ENCODE measurements around the gene TTBK1.

TTBK1 gene

DNA sequence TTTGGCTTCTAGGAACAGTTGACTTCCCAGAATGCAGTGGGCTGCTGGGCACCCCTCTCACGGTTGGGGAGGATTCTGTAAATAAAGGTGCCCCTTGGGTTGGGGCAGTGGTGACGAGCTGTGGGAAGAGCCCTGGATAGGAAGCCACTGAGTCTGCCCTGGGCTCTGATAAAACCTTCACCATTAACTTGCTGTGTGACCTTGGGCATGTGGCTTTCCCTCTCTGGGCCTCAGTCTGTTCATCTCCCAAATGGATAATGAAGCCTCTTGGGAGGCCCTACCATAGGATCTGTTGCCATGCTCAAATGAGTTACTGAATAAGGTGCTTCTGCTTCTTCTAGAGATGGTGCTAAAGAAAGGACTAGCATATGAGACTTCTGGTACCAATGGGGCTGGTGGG is 61.6 kb downstream of the TTBK1 start:
- no peak for DNase-seq (ENCODE audit: low read depth in 2 of 2)

- no peak for DNase-seq (ENCODE audit: low read depth in 2 of 2)
Measured at GRCh38 chr6:43306086-43306485, 62.8 kb downstream of the TTBK1 start.

- no peak for DNase-seq (ENCODE audit: low read depth in 2 of 2)
Measured at GRCh38 chr6:43307451-43308100, 64.3 kb downstream of the TTBK1 start.

GRCh38 chr6:43308101-43308989 is 65.1 kb downstream of the TTBK1 start, which contains the start of gene CRIP3:
TSS of gene CRIP3 (minus strand) at chr6:43308826. CDS start at chr6:43308792, 34 bp downstream.
- peak; percentile 14 to 21 for DNase-seq (ENCODE audit: low read depth in 2 of 2)

GRCh38 chr6:43308990-43309477 is 65.8 kb downstream of the TTBK1 start:
- DNase-seq (ENCODE audit: low read depth in 2 of 2), result no peak

GRCh38 chr6:43310134-43310533 is 66.9 kb downstream of the TTBK1 start:
- DNase-seq (ENCODE audit: low read depth in 2 of 2), result no peak

GRCh38 chr6:43310624-43311023 is 67.3 kb downstream of the TTBK1 start:
- DNase-seq (ENCODE audit: low read depth in 2 of 2), result no peak

GRCh38 chr6:43311666-43312065 is 68.4 kb downstream of the TTBK1 start:
- DNase-seq (ENCODE audit: low read depth in 2 of 2), result no peak

- DNase-seq (ENCODE audit: low read depth in 2 of 2), result no peak
Measured at GRCh38 chr6:43313813-43314212, 70.5 kb downstream of the TTBK1 start.

- DNase-seq (ENCODE audit: low read depth in 2 of 2), result no peak
Measured at GRCh38 chr6:43318011-43318410, 74.7 kb downstream of the TTBK1 start.

- no peak for DNase-seq (ENCODE audit: low read depth in 2 of 2)
Measured at GRCh38 chr6:43325876-43326275, 82.6 kb downstream of the TTBK1 start.

DNA sequence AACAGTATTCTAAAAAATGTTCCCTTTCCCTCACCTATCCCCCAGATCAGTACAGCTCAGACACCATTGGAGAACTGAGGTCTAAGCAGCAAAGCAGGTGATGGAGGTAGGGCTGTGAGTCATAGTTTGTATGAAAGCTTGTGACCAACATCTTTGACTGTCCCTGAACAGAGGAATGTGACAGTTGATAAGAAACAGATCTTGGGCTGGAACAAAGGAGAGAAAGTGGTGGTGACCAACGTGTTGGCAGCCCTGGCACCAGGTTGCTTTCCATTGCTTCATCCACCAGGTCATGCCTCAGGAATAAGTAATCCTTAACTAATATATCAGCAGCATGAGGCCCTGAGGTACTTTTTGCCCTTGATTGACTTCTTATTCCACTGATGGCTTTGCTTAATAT is 85.2 kb downstream of the TTBK1 start:
- no peak for DNase-seq (ENCODE audit: low read depth in 2 of 2)

DNA sequence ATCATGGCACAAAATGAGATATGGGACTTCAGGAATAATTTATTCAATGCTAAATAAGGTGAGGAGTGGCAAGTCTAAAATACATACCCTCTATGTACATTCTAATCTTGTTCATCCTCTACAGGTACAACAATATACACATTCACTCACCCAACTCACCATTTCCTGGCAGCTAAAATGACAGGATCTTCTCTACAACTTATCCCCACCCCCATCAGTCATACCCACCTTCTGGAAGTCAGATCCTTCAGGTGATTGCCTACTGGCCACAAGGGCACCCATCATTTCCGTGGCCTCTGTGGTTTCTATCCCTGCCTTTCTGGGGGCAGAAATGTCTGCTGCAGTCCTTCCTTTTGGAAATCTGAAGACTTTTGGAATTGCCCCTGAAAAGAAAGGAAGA is 88.2 kb downstream of the TTBK1 start:
- no peak for DNase-seq (ENCODE audit: low read depth in 2 of 2)

GRCh38 chr6:43331891-43332290 is 88.6 kb downstream of the TTBK1 start:
- no peak for DNase-seq (ENCODE audit: low read depth in 2 of 2)

DNA sequence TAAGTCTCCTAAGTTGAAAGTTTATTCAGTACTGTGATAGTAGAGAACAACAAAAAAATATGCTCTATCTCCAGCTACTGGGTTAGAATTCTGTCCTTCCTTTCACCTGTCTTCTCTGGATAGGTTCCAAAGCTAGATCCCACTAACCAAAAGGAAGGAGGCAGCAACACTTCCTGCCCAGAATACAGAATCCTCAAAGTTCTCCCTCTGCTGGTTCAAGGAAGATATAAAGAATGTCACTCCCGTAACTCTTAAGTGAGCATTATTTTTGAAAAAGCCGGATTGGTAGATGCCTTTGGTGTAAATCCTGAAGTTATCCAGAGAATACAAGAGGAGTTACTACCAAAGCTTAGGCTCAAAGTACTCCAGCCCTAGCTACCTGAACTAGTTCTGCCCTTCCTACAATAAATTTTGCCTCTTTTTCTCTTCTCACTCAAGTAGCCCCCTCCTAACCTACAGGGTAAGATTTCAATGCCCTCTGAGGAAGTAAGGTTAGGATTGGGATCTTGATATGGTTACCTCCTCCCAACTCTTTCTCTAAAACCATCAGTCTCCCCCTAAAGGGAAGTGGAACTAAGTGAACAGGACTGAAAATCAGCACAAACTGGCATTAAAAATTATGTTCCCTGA is 91.3 kb downstream of the TTBK1 start:
- DNase-seq (ENCODE audit: low read depth in 2 of 2), result no peak

DNA sequence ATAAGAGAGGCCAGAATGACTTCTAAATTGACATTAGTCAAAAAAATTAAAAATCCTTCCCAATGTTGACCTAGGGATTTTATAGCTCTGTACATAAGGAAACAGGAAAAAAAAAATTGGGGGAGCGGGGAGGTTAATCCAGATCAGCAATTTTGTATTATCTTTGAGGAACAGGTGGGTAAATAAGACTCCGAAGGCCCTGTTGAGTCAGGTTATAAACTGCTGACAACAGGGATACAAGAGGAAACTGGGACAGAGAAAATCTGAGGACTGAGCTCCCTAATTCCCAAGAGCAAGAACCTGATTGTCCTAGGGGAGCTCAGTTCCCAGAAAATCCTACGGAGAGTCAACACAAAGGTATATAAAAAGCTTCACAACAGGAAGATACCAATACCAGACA is 92.2 kb downstream of the TTBK1 start:
- no peak for DNase-seq (ENCODE audit: low read depth in 2 of 2)

GRCh38 chr6:43336382-43336781 is 93.1 kb downstream of the TTBK1 start:
- no peak for DNase-seq (ENCODE audit: low read depth in 2 of 2)

Measured in stimulated activated CD8-positive, alpha-beta memory T cell treated with anti-CD3 and anti-CD28 coated beads, Interleukin-15, amount 100 ng/mL, for 48 hours (primary cell).